WTC11 (cell line): ENCODE data around the gene GAB2. TPM values are rescaled to one million over a fixed set of nuclear protein-coding genes. Genes with fewer than 3 reads are reported as not detected.

Experiments
- ATAC-seq: fragments of 200-7000 bp; cut with Tn5 transposase; 2 replicates; pipeline ENCODE4 v1.10.0; 2021; ENCODE audit warnings: mild to moderate bottlenecking, moderate library complexity
- CTCF ChIA-PET: fragments of 300-600 bp; sonication (Branson Sonifier 250); formaldehyde crosslinking; loops from one replicate; lab custom pipeline; 2021; ENCODE audit warnings: antibody characterized with exemption; lab: Charles Lee
- POLR2A ChIA-PET: fragments of 350-600 bp; sonication (Branson Sonifier 250); formaldehyde crosslinking; loops from one replicate; lab custom pipeline; 2021; ENCODE audit warnings: antibody characterized with exemption; lab: Charles Lee
- DNase-seq: peaks from one replicate; pipeline ENCODE4 v3.0.0; 2021; ENCODE audit warnings: low spot score
- H3K27ac Mint-ChIP-seq: 2 replicates; pipeline ENCODE4 v1.8.0; 2021; ENCODE audit warnings: mixed read lengths
- H3K27me3 Mint-ChIP-seq: 2 replicates; pipeline ENCODE4 v1.8.0; 2021; ENCODE audit warnings: low read depth, mild to moderate bottlenecking, moderate library complexity, mixed read lengths
- H3K36me3 Mint-ChIP-seq: 2 replicates; pipeline ENCODE4 v1.8.0; 2021; ENCODE audit warnings: mixed read lengths
- H3K4me1 Mint-ChIP-seq: 2 replicates; pipeline ENCODE4 v1.8.0; 2022; ENCODE audit warnings: mixed read lengths
- H3K4me3 Mint-ChIP-seq: 2 replicates; pipeline ENCODE4 v1.8.0; 2021; ENCODE audit warnings: mild to moderate bottlenecking, moderate library complexity, mixed read lengths
- H3K9me3 Mint-ChIP-seq: 2 replicates; pipeline ENCODE4 v1.8.0; 2021; ENCODE audit warnings: mixed read lengths
- AFF4 ChIP-seq: sonication (generic); formaldehyde crosslinking; IDR thresholded peaks from 2 replicates; pipeline ENCODE4 v1.8.1; 2023; ENCODE audit warnings: mild to moderate bottlenecking, missing genetic modification reagents, borderline replicate concordance
- AR ChIP-seq: fragments of 250-450 bp; sonication (Bioruptor Pico); IDR thresholded peaks from 2 replicates; pipeline ENCODE4 v1.9.0; 2021; ENCODE audit warnings: mild to moderate bottlenecking
- ATF1 ChIP-seq: sonication (generic); formaldehyde crosslinking; IDR thresholded peaks from 2 replicates; pipeline ENCODE4 v1.8.1; 2023; ENCODE audit warnings: mild to moderate bottlenecking, moderate library complexity, missing genetic modification reagents
- CREM ChIP-seq: sonication (generic); formaldehyde crosslinking; IDR thresholded peaks from 2 replicates; pipeline ENCODE4 v1.8.1; 2022; ENCODE audit warnings: mild to moderate bottlenecking, missing genetic modification reagents, moderate library complexity
- CTCF ChIP-seq: fragments of 200-600 bp; IDR thresholded peaks from 2 replicates; pipeline ENCODE4 v1.8.0; 2022; ENCODE audit warnings: antibody characterized with exemption
- E2F1 ChIP-seq: sonication (generic); formaldehyde crosslinking; IDR thresholded peaks from 2 replicates; pipeline ENCODE4 v1.8.0; 2022; ENCODE audit warnings: mild to moderate bottlenecking, missing genetic modification reagents
- E2F4 ChIP-seq: sonication (generic); formaldehyde crosslinking; IDR thresholded peaks from 2 replicates; pipeline ENCODE4 v1.8.1; 2022; ENCODE audit warnings: low read depth, mild to moderate bottlenecking, moderate library complexity, missing genetic modification reagents, borderline replicate concordance
- ERG ChIP-seq: fragments of 250-450 bp; sonication (Bioruptor Pico); IDR thresholded peaks from 2 replicates; pipeline ENCODE4 v1.8.0; 2021; ENCODE audit warnings: mild to moderate bottlenecking
- FOXJ3 ChIP-seq: sonication (generic); formaldehyde crosslinking; IDR thresholded peaks from 2 replicates; pipeline ENCODE4 v1.9.0; 2021; ENCODE audit warnings: missing genetic modification reagents, mild to moderate bottlenecking, borderline replicate concordance
- JUN ChIP-seq: sonication (generic); formaldehyde crosslinking; IDR thresholded peaks from 2 replicates; pipeline ENCODE4 v1.8.0; 2023; ENCODE audit warnings: mild to moderate bottlenecking, missing genetic modification reagents
- MYBL2 ChIP-seq: sonication (generic); formaldehyde crosslinking; IDR thresholded peaks from 2 replicates; pipeline ENCODE4 v1.8.1; 2023; ENCODE audit warnings: mild to moderate bottlenecking, moderate library complexity, missing genetic modification reagents
- NFATC4 ChIP-seq: fragments of 250-450 bp; sonication (Bioruptor Pico); IDR thresholded peaks from 2 replicates; pipeline ENCODE4 v1.9.0; 2021; ENCODE audit warnings: mild to moderate bottlenecking
- PRRX2 ChIP-seq: fragments of 250-450 bp; sonication (Bioruptor Pico); IDR thresholded peaks from 2 replicates; pipeline ENCODE4 v1.8.0; 2021; ENCODE audit warnings: mild to moderate bottlenecking
- SMAD3 ChIP-seq: sonication (generic); formaldehyde crosslinking; IDR thresholded peaks from 2 replicates; pipeline ENCODE4 v1.8.0; 2022; ENCODE audit warnings: missing genetic modification reagents, mild to moderate bottlenecking, borderline replicate concordance
- SP1 ChIP-seq: sonication (generic); formaldehyde crosslinking; conservative IDR thresholded peaks from 2 replicates; pipeline ENCODE4 v1.8.1; 2022; ENCODE audit warnings: missing genetic modification reagents
- STAT6 ChIP-seq: sonication (generic); formaldehyde crosslinking; conservative IDR thresholded peaks from 2 replicates; pipeline ENCODE4 v1.8.1; 2023; ENCODE audit warnings: mild to moderate bottlenecking, low read depth, missing genetic modification reagents, moderate library complexity
- ZNF121 ChIP-seq: sonication (generic); formaldehyde crosslinking; IDR thresholded peaks from 2 replicates; pipeline ENCODE4 v1.8.0; 2023; ENCODE audit warnings: missing genetic modification reagents
- total RNA-seq: library from RNA; stranded (reverse); gene quantifications from 3 replicates; pipeline ENCODE4 v1.2.3, GENCODE V29; 2021

GAB2 gene
- total RNA-seq, 1 experiment from 2014 or later, result 10.6 TPM

GRCh38 chr11:78429209-78429608 lies 11.6 kb upstream of the GAB2 start:
- no peak for DNase-seq
- TF ChIP-seq CTCF (no peak), NFATC4 (CRISPR knock-in tag) (no peak), SP1 (CRISPR knock-in tag) (no peak), ATF1 (CRISPR knock-in tag) (no peak), STAT6 (CRISPR knock-in tag) (no peak), MYBL2 (CRISPR knock-in tag) (no peak), FOXJ3 (no peak), AFF4 (CRISPR knock-in tag) (no peak), AR (CRISPR knock-in tag) (no peak), CREM (CRISPR knock-in tag) (no peak), E2F1 (no peak), ZNF121 (no peak), SMAD3 (CRISPR knock-in tag) (no peak), E2F4 (CRISPR knock-in tag) (no peak), JUN (no peak), ERG (CRISPR knock-in tag) (no peak), PRRX2 (no peak)
- Mint-ChIP-seq H3K4me3 (no peak overlapping the region), H3K4me1 (peaks cover 34% of the 10 kb centered on the region), H3K27ac (no peak overlapping the region), H3K36me3 (no peaks in the 10 kb centered on the region), H3K9me3 (no peaks in the 10 kb centered on the region), H3K27me3 (no peaks in the 10 kb centered on the region)
- CTCF ChIA-PET, result interaction anchor here (1.4 to 2.9 kb wide), 4 partner anchors 9 to 201 kb away, joined by 4 to 12 read pairs (median 8); no protein-coding TSS in a partner anchor
- POLR2A ChIA-PET, result no interaction called here
- ATAC-seq, result no peak
